IMR-90 (cell line): Measurements from ENCODE around the gene PHF20.

Experiments used
- CEBPB ChIP-seq: IDR thresholded peaks from 2 replicates; pipeline ENCODE4 v1.6.1; 2012; ENCODE audit warnings: low read depth, low read length, improper control_type of control experiment
- POLR2A ChIP-seq: IDR thresholded peaks from 2 replicates; pipeline ENCODE4 v1.6.1; 2012; ENCODE audit warnings: mild to moderate bottlenecking, low read depth, low read length
- SMC3 ChIP-seq: fragments of 150-350 bp; IDR thresholded peaks from 2 replicates; pipeline ENCODE4 v1.6.1; 2016; ENCODE audit warnings: low read depth, mild to moderate bottlenecking, antibody characterized with exemption, low read length, moderate library complexity
- TF ChIP-seq, protein P1 (sequence below): conservative IDR thresholded peaks from 2 replicates; pipeline ENCODE4 v1.5.1; 2012; ENCODE audit warnings: mild to moderate bottlenecking, low read depth, low read length, improper control_type of control experiment
- TF ChIP-seq, protein P2 (sequence below): fragments of 150-350 bp; IDR thresholded peaks from 2 replicates; pipeline ENCODE4 v1.6.1; 2017; ENCODE audit warnings: mild to moderate bottlenecking, antibody characterized with exemption, low read length, low read depth

DNA sequence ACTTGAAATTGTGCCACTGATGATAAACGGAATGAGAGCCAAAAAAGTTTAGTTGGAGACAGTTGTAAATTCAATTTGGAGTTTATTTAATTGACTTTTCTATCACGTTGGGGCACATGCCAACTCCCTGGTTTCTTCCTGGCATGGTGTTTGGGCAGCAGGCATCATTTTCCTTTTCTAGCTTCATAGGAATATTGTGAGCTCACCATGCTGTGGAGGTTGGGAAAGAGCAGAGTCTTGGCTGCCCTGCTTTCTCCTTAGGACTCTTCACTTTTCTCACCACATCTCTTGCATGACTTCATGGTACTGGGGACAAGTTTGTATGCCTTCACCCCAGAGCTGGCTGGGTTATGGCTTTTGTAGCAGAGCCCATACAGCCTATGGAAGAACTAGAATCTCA is 176.1 kb downstream of the PHF20 start:
- TF ChIP-seq POLR2A: no peak
- TF ChIP-seq, protein P1, sequence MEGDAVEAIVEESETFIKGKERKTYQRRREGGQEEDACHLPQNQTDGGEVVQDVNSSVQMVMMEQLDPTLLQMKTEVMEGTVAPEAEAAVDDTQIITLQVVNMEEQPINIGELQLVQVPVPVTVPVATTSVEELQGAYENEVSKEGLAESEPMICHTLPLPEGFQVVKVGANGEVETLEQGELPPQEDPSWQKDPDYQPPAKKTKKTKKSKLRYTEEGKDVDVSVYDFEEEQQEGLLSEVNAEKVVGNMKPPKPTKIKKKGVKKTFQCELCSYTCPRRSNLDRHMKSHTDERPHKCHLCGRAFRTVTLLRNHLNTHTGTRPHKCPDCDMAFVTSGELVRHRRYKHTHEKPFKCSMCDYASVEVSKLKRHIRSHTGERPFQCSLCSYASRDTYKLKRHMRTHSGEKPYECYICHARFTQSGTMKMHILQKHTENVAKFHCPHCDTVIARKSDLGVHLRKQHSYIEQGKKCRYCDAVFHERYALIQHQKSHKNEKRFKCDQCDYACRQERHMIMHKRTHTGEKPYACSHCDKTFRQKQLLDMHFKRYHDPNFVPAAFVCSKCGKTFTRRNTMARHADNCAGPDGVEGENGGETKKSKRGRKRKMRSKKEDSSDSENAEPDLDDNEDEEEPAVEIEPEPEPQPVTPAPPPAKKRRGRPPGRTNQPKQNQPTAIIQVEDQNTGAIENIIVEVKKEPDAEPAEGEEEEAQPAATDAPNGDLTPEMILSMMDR: no peak
- TF ChIP-seq SMC3: no peak
- TF ChIP-seq, protein P2, sequence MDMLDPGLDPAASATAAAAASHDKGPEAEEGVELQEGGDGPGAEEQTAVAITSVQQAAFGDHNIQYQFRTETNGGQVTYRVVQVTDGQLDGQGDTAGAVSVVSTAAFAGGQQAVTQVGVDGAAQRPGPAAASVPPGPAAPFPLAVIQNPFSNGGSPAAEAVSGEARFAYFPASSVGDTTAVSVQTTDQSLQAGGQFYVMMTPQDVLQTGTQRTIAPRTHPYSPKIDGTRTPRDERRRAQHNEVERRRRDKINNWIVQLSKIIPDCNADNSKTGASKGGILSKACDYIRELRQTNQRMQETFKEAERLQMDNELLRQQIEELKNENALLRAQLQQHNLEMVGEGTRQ: no peak
- no peak for TF ChIP-seq CEBPB
